B cell (primary cell): Measurements from ENCODE around the gene SLC38A5. TPM values are rescaled to one million over a fixed set of nuclear protein-coding genes. Genes with fewer than 3 reads are reported as not detected.
"Not testable (repeated sequence)": the region's sequence is repeated elsewhere in the genome, so short reads cannot be mapped to it uniquely, and the experiment has no call there.

ENCODE experiments used
- ATAC-seq: fragments of 200-7000 bp; cut with Tn5 transposase; one replicate; pipeline ENCODE4 v1.10.0; 2021; ENCODE audit warnings: low read depth, mild to moderate bottlenecking, moderate number of reproducible peaks, moderate library complexity
- CTCF ChIA-PET: fragments of 350-600 bp; sonication (Branson Sonifier 250); formaldehyde crosslinking; loops from one replicate; lab custom pipeline; 2021; ENCODE audit warnings: antibody characterized with exemption, inconsistent platforms; lab: Charles Lee
- POLR2A ChIA-PET: fragments of 350-600 bp; sonication (Branson Sonifier 250); formaldehyde crosslinking; loops from one replicate; lab custom pipeline; 2021; ENCODE audit warnings: antibody characterized with exemption; lab: Charles Lee
- DNase-seq: peaks from one replicate; pipeline ENCODE4 v3.0.0; 2013
- H2AFZ ChIP-seq: 2 replicates; pipeline ENCODE4 v1.6.1; 2012; ENCODE audit warnings: mild to moderate bottlenecking, low read depth, low read length; ENCODE audit not compliant: insufficient read depth, poor library complexity, severe bottlenecking
- H3K27ac ChIP-seq, 2 donors: 1 replicate in 1 of 2; 2 replicates in 1 of 2; pipeline ENCODE4 v1.5.1; 2012 to 2013; ENCODE audit warnings: low read length in 2 of 2, mild to moderate bottlenecking in 2 of 2, moderate library complexity in 1 of 2
- H3K27me3 ChIP-seq, 4 experiments: fragments of 200-600 bp in 1 of 4; sonication (generic) in 1 of 4; replicated peaks in 1 of 4; 1 replicate in 2 of 4; 2 replicates in 2 of 4; pipeline versions ENCODE4 v1.6.1 to v1.7.0; 2013 to 2016; ENCODE audit warnings: low read length in 3 of 4, mild to moderate bottlenecking in 2 of 4, mixed read lengths in 1 of 4, moderate library complexity in 1 of 4; ENCODE audit not compliant: insufficient read depth in 4 of 4, control insufficient read depth in 3 of 4; ENCODE audit errors: control extremely low read depth in 1 of 4
- H3K36me3 ChIP-seq, 2 experiments: replicated peaks in 1 of 2; 1 replicate in 1 of 2; 2 replicates in 1 of 2; pipeline versions ENCODE4 v1.6.1 to v1.7.1; 2013; ENCODE audit warnings: low read length in 1 of 2; ENCODE audit not compliant: insufficient read depth in 2 of 2, control insufficient read depth in 1 of 2; ENCODE audit errors: control extremely low read depth in 1 of 2, extremely low read depth in 1 of 2
- H3K4me1 ChIP-seq, 2 donors: fragments of 200-600 bp in 1 of 2; sonication (generic) in 1 of 2; 1 replicate in 1 of 2; 2 replicates in 1 of 2; pipeline versions ENCODE4 v1.5.1 to v1.6.1; 2013 to 2017; ENCODE audit warnings: low read length in 2 of 2; ENCODE audit not compliant: control insufficient read depth in 2 of 2, insufficient read depth in 2 of 2
- H3K4me2 ChIP-seq: replicated peaks from 2 replicates; pipeline ENCODE3; 2012; ENCODE audit warnings: mild to moderate bottlenecking, low read depth, low read length; ENCODE audit not compliant: poor library complexity, severe bottlenecking
- H3K4me3 ChIP-seq, 5 experiments: fragments of 200-600 bp in 1 of 5; sonication (generic) in 1 of 5; 1 replicate in 3 of 5; 2 replicates in 2 of 5; pipeline versions ENCODE4 v1.5.1 to v1.7.0; 2011 to 2016; ENCODE audit warnings: low read length in 4 of 5, mild to moderate bottlenecking in 4 of 5, low read depth in 2 of 5, control low read depth in 1 of 5, moderate library complexity in 1 of 5; ENCODE audit not compliant: insufficient read depth in 1 of 5; ENCODE audit errors: control extremely low read depth in 1 of 5, extremely low read depth in 1 of 5
- H3K79me2 ChIP-seq: fragments of 200-600 bp; sonication (generic); one replicate; pipeline ENCODE4 v1.6.0; 2016; ENCODE audit warnings: low read length; ENCODE audit not compliant: control insufficient read depth, insufficient read depth
- H3K9ac ChIP-seq: fragments of 200-600 bp; sonication (generic); 2 replicates; pipeline ENCODE4 v1.6.1; 2017; ENCODE audit warnings: mild to moderate bottlenecking, low read length, moderate library complexity
- H3K9me3 ChIP-seq, 3 donors: one replicate each; pipeline versions ENCODE4 v1.6.1 to v1.7.1; 2013; ENCODE audit warnings: low read length in 2 of 3; ENCODE audit not compliant: control insufficient read depth in 2 of 3, insufficient read depth in 1 of 3; ENCODE audit errors: control extremely low read depth in 1 of 3
- H4K20me1 ChIP-seq: 2 replicates; pipeline ENCODE4 v1.6.0; 2012; ENCODE audit warnings: mild to moderate bottlenecking, low read length; ENCODE audit not compliant: insufficient read depth, control insufficient read depth, poor library complexity, severe bottlenecking
- H3K27ac Mint-ChIP-seq: one replicate; pipeline ENCODE4 v1.8.0; 2021; ENCODE audit warnings: mixed read lengths
- H3K27me3 Mint-ChIP-seq: one replicate; pipeline ENCODE4 v1.8.0; 2021; ENCODE audit warnings: mixed read lengths
- H3K4me1 Mint-ChIP-seq: one replicate; pipeline ENCODE4 v1.8.0; 2021; ENCODE audit warnings: mixed read lengths
- H3K4me3 Mint-ChIP-seq: one replicate; pipeline ENCODE4 v1.8.0; 2021; ENCODE audit warnings: mixed read lengths
- H3K9me3 Mint-ChIP-seq: one replicate; pipeline ENCODE4 v1.8.0; 2022; ENCODE audit warnings: mixed read lengths; ENCODE audit not compliant: insufficient read depth
- WGBS: methylation state at CpG from one replicate; pipeline ENCODE4 v1.1.5; 2013; ENCODE audit warnings: missing lambda C conversion rate; ENCODE audit not compliant: insufficient coverage; 5-methylcytosine and 5-hydroxymethylcytosine counted together
- intact Hi-C: fragments of 100-400 bp; cut with micrococcal nuclease; formaldehyde crosslinking; loops from one replicate; pipeline ENCODE4 v1.10.0; 2022
- polyA plus RNA-seq: library from polyadenylated mRNA; depleted of rRNA; stranded (reverse); fragments of >200 nt; gene quantifications from 2 replicates; pipeline ENCODE4 v1.2.3, GENCODE V29; 2012
- total RNA-seq, 2 donors: library from RNA; stranded (reverse); fragments of 120-200 nt in 1 of 2; gene quantifications; 1 replicate in 1 of 2; 2 replicates in 1 of 2; pipeline versions ENCODE4 v1.2.3 to v1.2.4, GENCODE V29; 2013 to 2022

Gene SLC38A5
- total and polyA plus RNA-seq, 2 donors (not counting 1 experiment from before 2014, with no cell fraction given) = 14.8 to 21.6 TPM

DNA sequence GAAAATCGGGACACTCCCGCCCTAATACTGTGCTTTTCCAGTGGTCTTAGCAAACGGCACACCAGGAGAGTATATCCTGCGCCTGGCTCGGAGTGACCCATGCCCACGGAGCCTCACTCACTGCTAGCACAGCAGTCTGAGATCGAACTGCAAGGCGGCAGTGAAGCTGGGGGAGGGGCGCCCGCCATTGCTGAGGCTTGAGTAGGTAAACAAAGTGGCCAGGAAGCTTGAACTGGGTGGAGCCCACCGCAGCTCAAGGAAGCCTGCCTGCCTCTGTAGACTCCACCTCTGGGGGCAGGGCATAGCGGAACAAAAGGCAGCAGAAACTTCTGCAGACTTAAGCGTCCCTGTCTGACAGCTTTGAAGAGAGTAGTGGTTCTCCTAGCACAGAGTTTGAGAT lies 36.3 kb downstream of the SLC38A5 start:
- H3K4me3 Mint-ChIP-seq, H3K4me1 Mint-ChIP-seq, H3K27me3 Mint-ChIP-seq, H3K4me1 ChIP-seq, H4K20me1 ChIP-seq, H3K9me3 Mint-ChIP-seq, H2AFZ ChIP-seq, H3K27ac ChIP-seq, H3K36me3 ChIP-seq, H3K9me3 ChIP-seq, H3K79me2 ChIP-seq, intact Hi-C loops, H3K27ac Mint-ChIP-seq, H3K4me3 ChIP-seq, DNase-seq, H3K27me3 ChIP-seq, H3K9ac ChIP-seq, POLR2A ChIA-PET, H3K4me2 ChIP-seq, ATAC-seq: not testable (repeated sequence)
- 93% methylated on average over 12 of the region's 13 CpGs for WGBS
- CTCF ChIA-PET = interaction anchor here (0.6 kb wide), 1 partner anchor 171 kb away, joined by 4 read pairs; no protein-coding TSS in a partner anchor

DNA sequence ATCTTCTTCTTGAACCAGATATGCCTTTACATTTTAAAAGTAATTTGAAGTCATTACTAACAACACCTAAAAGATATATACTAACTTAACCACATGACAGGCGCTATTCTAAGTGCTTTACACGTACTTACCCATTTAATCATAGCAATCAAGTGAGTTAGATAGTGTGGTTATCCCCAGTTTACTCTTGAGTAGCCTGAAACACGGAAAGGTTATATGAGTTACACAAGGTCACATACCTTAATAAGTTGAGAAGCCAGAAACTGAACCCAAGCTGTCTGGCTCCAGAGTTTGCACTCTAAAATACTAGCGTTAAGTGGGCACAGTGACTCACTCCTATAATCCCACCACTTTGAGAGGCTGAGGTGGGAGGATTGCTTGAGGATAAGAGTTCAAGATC lies 39.9 kb downstream of the SLC38A5 start:
- H3K4me1 Mint-ChIP-seq, POLR2A ChIA-PET, H3K27me3 ChIP-seq, H3K9me3 Mint-ChIP-seq, H4K20me1 ChIP-seq, H3K9me3 ChIP-seq, DNase-seq, H3K4me3 Mint-ChIP-seq, intact Hi-C loops, H3K4me1 ChIP-seq, ATAC-seq, H3K27ac Mint-ChIP-seq, H3K36me3 ChIP-seq, H3K9ac ChIP-seq, H3K27ac ChIP-seq, H3K27me3 Mint-ChIP-seq, H3K4me2 ChIP-seq, CTCF ChIA-PET, H3K4me3 ChIP-seq, H3K79me2 ChIP-seq, H2AFZ ChIP-seq: not testable (repeated sequence)
- WGBS = no CpG with 5 or more reads among the region's 4 CpGs

DNA sequence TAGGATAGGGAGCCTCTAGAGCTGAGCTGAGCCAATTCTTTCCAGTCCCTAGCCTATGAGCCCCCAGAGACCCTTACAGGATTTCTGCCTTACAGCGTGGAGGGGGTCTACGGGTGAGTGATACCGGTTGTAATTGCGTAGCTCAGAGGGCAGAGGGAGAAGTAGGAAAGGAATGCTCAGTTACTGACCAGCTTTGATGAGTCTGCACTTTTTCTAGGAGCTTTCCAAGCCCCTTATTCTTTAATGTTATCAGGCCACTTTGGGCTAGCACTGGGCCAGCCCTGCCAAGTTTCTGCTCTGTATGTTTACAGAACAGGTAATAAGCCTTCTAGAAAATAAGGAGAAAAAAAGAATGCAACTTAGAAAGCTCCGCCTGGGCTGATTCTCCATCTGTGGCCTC lies 40.5 kb downstream of the SLC38A5 start:
- H3K27ac Mint-ChIP-seq, H3K27me3 Mint-ChIP-seq, H3K9me3 ChIP-seq, H3K4me1 ChIP-seq, H3K4me2 ChIP-seq, H3K27ac ChIP-seq, CTCF ChIA-PET, H3K9ac ChIP-seq, DNase-seq, H3K36me3 ChIP-seq, H3K27me3 ChIP-seq, ATAC-seq, H3K4me1 Mint-ChIP-seq, H3K4me3 Mint-ChIP-seq, H3K79me2 ChIP-seq, H3K9me3 Mint-ChIP-seq, H4K20me1 ChIP-seq, intact Hi-C loops, H3K4me3 ChIP-seq, H2AFZ ChIP-seq, POLR2A ChIA-PET: not testable (repeated sequence)
- no CpG with 5 or more reads among the region's 5 CpGs for WGBS

DNA sequence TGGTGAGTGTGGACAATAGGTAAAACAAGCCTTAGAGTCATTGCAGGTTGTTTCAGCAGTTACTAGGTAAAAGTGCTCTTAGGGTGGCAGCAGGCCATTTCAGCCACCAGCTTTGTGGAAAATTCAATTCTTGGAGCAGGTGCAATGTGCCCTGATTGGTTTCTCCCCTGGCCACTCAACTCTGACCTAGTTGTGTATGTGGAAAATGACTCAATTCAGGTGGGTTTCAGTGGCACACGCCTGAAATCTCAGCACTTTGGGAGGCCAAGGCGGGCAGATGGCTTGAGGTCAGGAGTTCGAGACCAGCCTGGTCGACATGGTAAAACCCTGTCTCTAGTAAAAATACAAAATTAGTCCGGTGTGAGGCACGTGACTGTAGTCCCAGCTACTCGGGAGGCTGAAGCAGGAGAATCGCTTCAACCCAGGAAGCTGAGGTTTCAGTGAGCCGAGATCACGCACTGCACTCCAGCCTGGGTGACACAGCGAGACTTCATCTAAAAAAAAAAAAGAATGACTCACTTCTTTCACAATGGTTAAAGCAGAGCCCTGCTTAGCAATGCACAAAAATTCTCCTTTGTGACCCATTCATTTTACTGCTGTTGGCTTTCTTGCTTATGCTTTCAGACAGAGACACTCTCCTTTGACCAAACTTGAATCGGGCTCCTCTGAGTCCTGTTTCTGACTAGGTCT lies 42.9 kb downstream of the SLC38A5 start:
- POLR2A ChIA-PET, H3K9me3 ChIP-seq, H3K4me2 ChIP-seq, H3K79me2 ChIP-seq, H3K27me3 Mint-ChIP-seq, ATAC-seq, H3K4me3 Mint-ChIP-seq, H3K27ac ChIP-seq, H3K9me3 Mint-ChIP-seq, H2AFZ ChIP-seq, H3K4me1 ChIP-seq, H3K27ac Mint-ChIP-seq, H3K9ac ChIP-seq, intact Hi-C loops, DNase-seq, H3K36me3 ChIP-seq, H3K27me3 ChIP-seq, H3K4me3 ChIP-seq, H3K4me1 Mint-ChIP-seq, CTCF ChIA-PET, H4K20me1 ChIP-seq: not testable (repeated sequence)
- no CpG with 5 or more reads among the region's 12 CpGs for WGBS
